D341Med (cell line): Measurements from ENCODE around the gene EZR.

Source experiments
- DNase-seq: peaks from one replicate; pipeline ENCODE4 v3.0.0; 2012; ENCODE audit warnings: low spot score

Gene EZR

DNA sequence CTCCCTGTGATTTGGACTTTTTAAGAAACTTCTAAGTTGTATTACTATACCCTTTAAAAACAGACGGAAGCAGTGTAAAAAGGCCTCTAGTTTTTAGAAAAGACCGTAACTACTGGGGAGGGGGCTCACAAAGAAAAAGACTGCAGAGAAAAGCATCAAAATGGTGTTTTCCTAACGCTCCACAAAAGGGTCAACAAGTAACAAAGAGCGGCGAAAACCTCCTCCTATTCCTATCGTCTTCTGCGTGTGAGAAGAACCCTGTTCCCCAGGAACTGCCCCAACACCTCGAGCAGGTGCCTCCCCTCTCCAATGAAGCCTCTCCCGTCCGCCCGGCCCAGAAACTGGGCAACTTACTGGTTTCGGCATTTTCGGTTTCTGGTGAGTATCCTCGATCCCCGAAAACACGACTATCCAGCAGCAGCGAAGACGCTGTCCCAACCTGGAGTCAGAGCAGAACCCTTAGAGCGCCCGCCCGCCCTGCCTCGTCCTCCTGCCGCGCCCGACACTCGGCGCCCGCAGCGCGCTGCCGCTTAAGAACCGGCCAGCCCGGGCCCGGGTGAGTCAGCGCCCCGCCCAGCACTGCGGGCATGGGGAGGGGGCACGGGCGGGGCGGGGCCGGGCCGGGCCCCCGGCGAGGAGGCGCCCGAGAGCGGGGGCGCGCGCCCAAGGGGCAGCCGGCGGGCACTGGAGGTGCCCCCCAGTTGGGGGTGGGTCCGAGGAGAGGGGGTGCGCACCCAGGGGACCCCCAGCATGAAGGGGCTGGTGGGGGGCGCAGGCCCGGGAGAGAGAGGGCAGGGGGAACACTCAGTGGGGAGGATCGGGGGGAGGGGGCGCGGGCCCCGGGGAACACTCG lies 1.2 kb downstream of the EZR start:
- peak; percentile 94 for DNase-seq

DNA sequence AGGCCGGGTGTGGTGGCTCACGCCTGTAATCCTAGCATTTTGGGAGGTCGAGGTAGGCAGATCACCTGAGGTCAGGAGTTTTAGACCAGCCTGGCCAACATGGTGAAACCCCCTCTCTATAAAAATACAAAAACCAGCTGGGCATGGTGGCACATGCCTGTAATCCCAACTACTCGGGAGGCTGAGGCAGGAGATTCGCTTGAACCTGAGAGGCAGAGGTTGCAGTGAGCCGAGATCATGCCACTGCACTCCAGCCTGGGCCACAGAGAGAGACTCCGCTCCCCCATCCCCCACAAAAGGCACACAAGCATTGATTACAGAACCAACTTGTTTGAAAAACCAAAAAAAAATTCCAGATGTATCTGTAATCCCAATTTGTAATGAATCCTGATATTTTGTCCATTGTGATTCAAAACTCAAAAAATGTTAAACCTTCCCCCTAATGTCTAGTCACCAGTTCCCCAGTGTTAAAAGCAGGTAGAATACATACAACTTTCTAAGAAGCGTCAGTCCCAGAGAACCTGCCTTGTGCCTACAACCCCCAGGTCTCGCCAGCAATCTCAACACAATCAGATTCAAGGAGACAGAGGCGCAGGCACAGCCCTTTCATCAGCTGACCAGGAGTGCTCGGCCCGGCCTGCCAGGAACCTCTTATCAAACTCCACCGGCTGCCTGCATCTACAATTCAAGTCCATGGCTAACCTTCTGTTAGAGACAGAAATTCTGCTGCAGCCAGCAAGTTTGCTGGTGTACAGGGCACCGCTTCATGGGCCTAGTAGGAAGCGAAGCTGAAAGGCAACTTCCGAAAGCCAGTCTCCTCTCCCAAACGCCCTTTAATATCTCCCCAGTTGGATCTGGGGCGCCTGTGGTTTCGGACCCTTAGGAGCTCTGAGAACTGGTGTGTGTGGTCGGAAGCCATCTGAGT lies 2.1 kb downstream of the EZR start:
- DNase-seq: peak; percentile 51

DNA sequence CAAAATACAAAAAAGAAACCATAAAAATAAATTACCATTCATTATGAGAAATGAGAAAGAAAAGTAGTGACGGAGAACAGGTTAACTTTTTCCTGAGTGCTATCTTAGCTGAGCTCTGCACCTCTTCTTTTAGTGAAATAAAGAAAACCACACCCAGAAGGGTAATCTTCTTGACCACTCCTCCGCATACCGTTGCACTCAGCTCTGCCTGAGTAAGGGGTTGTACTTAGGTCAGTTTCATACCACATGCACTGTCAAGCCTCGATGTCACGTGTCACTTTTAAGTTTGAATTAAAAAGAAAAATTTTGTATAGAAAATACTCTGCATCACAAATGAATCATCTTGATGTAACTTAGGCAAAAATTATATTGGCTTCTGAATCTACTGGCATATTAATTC lies 2.8 kb downstream of the EZR start:
- DNase-seq: no peak

DNA sequence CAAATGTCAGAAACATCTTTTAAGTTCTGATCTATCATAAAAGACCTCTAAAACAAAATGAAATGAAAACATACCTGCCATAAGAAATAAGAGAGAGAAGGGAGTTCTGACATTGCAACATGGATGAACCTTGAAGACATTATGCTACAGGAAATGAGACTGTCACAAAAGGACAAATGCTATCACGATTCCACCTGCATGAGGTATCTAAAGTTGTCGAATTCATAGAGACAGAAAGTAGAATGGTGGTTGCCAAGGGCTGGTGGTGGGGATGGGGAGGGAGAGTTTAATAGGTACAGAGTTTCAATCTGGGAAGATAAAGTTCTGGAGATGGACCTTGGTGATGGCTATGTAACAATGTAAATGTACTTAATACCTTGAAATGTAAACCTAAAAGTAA lies 3.3 kb downstream of the EZR start:
- DNase-seq: no peak

DNA sequence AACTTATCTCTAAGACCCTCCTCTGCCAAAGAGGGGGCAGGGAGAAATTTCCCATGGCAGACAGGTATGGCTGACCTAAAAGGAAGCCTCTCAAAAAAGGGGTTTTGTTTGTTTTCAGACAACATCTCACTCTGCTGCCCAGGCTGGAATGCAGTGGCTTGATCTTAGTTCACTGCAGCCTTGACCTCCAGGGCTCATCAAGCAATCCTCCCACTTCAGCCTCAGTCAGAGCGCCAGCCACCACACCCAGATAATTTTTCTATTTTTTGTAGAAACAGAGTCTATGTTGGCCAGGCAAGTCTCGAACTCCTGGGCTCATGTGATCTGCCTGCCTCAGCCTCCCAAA lies 3.8 kb downstream of the EZR start:
- DNase-seq: no peak

DNA sequence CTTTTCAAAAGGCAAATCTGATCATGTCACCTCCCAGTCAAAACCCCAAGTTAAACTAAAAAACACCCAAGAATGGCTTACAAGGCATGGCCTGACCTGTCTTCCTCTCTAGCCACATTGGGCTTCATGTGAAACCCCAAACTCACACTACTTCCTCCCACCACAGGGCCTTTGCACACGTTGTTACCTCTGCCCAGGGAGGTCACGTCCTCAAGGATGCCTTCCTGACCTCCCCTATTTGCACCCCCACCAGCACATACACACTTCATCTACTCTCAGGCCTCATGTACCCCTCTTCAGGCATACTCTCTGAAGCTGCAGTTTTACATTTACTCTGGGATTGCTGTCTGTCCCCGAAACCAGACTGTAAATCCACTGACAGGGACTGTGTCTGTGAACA lies 6.1 kb downstream of the EZR start:
- DNase-seq: no peak

DNA sequence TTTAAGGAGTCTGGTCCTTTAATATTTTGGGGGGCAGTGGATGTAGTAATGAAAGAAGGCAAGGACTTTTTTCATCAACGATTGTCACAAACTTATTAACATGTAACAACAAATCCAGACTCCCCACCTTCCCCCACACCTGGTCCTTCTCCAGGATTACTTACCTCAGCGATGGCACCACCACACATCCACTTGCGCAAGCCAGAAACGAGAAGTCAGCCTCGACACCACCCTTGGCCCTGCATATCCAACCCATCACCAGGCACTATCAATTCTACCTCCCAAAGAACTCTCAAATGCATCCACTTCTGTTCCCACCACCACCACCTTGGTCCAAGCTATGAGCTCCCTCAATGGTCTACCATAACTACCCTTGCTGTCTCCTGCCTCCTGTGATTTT lies 6.6 kb downstream of the EZR start:
- DNase-seq: no peak

DNA sequence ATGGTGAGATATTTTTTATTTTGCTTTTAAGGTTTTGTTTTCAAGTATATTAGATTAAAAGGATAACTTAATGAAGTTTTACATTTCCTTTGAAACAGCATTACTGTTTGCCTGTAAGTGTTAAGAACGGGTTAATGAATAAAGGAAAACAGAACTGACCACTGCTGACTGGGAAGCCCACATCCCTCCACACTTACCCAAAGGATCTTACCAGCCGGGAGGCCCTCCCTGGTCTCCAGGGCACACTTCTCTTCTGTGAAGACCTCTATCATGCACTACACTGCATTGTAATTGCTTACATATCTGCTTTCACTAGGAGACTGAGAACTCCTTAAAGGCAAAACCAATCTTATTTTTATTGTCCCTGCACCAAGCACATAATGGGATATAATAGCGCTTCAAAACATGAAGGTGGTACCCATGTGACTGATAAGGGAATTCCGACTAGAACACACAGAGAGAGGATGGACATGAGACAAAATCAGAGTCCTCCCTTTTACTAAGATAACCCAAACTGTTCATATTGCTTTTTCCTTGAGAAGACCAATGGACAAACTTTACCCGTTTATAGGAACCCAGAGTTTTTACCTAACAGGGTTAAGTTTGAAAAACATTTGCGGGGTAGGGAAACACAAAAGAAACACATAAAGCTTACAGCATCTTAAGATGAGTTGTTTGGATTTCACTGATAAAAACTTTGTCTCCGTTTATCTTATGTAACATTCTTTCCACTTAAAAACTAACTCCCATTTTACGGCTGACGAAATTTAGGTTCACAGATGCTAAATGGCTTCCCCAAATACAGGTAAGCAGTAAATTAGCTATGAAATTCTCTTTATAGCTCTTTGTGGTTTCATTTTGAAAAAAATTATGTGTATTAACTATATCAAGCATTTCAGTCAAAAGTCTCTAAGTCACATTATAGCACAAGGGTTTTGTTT lies 8.7 kb downstream of the EZR start:
- DNase-seq: no peak

DNA sequence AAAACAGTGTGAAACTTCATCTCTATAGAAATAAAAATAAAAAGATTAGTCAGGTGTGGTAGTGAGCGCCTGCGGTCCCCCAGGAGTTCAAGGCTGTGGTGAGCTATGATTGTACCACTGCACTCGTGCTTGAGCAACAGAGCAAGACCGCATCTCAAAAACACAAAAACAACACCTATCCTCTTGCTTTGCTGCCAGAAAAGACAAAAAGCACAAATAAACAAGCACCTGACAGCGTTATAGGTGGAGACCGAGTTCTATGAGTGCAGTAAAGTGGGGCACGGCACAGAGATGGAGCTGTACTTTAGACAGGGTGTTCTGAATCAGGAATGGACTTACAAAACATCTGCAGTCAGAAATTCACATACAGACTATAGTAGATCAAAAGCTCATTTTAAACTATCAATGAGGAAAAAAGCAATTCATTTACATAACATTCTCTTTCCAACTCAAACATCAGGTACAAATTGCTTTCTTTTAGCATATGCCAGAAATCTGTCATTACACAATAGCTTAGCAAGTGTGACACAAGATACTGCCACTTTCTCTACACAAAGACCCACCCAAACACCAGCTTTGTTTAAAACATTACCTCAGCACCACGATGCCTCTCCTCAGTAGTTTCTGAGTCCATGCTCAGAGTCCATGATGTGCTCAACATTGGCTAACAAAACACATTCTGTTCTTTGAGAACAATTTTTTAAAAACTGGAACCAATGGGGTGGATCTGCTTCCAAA lies 10.1 kb downstream of the EZR start:
- no peak for DNase-seq

DNA sequence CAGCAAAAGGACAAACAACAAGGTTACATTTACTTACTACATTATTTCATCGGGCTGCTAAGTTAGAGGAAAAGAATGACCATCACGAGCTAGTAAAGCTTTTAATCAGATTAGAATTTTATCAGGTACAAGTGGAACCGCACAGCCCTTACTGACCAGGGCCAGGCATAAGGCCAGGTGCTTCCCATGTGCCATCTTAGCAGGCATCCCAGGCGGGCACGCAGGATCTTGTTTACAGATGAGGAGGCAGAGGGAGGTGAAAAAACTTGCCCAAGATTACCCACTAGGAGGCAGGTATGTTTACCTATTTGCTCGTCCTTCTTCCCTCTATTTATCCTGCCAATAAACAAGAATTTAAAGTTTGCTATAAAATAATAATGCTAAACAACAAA lies 10.7 kb downstream of the EZR start:
- no peak for DNase-seq

DNA sequence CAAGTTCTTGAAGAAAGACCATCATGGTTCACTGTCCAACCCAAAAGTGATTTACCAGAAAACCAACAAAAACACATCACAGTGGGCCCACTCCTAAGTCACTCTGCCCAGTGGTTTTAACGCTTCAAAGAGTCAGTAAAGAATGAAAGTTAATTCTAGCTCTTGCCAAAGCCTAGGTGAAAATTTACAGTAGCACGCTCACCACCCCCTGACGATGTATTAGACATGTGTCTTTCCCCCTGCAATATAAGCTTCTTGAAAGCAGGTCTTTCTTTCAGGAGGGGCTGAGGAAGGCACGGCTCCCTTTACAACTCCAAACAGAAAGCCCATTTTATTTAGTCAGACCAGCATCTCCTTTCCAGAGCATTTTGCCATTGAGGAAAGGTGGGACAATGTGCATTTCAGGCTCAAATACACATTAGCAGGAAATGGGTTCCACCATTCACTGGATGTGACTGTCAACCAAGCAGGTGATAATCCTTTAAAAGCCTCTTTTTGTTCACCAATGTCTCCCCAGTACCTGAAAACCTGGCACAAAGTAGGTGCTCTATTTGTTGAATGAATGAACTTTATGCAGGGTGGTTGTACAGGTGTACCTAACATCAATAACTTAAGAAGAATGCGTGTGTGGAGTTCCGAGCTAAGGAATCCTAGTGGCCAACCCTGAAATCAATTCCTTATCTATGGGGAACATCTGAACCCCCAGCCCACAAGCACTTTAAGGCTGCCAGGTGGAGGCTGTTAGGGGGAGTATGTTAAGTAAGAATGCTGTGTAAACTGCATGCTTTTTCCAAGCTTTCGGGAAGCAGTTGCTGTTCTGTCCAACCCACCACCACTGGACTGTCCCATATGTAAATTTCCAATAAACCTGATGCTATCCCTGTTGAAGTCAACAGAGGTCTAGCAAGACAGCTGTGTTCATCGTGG lies 11.4 kb downstream of the EZR start:
- DNase-seq: no peak

DNA sequence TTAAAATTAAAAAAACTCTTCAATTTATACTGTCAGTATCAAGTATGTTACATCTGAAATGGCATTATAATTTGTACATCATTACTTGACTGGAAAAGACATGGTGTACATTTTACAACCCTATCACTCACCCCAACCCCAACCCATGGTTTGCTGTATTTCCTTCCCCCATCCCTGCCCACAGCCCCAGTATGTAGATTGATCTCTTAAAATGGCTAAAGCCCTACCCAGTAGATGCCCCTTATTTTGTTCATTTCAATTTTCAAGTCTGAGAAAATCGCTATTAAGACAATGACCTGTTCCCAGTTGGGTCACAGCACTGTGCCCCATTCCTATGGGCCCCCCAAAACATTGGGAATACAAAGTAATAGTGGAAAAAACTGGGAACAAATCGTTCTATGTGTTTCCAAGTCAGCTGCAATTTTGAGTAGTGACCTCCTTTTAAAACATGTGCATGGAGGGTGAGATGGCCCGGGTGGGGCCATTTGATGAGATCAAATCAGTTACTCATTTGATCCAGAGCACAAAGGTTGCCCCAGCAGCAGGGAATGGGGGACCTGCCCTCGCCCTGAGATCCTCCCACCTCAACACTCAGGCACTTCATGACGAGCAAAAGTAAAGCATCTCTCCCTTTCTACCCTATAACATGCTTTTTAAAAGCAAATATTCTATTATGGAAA lies 13.3 kb downstream of the EZR start:
- DNase-seq: no peak

DNA sequence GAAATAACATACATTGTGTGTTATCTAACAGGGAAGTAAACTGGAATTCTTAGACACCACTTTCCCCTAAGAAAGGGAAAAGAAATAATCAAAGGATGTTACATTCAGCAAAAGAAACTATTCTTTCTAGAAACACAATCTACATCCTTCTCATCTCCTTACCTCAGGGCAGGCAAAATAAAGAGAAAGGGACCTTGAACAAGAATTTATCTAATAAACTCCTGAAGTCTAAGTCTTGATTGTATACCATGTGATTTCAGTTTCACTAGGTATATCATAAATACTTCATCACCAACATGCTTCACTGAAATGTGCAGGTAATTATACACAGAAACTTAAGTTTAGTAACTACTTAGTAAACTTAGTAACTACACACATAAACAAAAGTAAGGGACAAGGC lies 15.0 kb downstream of the EZR start:
- no peak for DNase-seq

DNA sequence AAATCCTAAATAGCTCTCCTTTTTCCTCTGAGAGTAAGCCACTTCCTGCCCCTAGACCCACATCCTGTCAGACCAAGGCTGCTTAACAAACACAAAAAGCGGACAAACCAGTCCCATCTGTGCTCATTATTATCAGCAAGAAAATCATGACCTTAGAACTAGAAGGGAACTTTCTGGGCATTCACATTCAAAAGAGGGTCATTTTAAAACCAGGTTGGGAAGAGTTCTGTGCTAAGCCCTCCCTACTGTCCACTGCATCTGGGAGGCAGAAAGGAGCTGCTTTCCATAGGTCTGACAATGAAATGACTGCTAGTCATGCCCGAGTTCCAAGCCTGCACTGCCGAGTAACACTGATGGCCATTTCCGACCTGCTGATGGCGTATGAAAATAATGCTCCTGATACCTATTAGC lies 15.4 kb downstream of the EZR start:
- no peak for DNase-seq

DNA sequence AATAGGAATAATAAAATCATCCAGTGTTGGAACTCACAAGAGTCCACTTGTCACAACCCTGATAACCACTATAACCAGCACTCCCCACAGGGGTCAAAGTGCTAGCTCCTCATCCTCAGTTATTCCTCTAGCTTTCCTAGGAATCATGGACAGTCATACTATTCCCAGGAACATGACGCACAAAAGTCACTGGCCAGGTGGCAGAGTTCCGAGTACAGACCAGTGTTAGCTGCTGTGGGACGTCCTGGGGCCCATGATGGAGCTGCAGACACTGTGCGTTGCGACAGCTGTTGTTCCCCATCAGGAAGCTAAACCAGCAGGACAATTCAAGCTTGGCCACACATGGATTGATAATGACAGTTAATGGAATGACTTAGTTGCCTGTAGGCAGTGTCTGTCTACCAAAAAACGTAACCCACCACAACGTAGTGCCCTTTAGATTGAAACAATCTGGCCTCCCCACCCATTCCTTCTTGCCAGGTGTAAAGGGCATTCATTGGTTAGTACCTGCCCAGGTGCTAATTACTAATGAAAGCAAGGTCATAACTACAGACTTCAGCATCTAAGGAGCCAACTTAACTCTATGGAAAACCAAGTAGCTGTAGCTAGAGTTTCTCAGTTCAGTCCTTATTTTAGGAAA lies 17.4 kb downstream of the EZR start:
- no peak for DNase-seq

DNA sequence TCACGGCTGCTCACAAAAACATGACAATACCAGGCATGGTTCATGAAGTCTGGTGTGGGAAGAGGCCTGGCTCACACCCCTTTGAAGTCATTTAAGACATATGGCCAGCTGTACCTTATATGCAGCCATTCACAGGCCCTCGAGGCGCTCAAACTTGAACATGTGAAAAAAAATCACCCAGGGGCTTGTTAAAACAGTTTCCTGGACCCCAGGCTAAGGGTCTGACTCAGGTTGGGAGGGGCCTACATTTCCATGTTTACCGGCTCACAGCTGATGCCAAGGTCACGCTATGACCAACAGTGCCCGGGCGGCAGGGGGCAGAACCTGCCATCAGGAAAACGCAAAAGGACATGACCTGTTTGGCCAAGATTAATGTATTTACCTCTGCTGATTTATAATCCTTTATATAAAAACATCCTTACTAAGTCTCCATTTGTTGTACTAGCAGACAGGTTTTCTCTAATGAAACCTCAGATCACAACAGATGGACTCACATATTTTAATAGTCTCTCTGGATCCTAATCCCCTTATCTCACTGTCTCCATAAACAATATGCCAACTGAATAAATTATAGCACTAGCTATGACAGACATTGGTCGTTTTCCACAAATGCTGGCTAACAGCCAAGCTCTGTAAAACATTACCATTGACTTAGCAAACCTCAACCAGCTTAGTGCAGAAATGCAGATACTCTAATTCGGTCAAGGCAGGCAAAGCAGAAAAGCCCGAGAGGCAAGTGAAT lies 19.9 kb downstream of the EZR start:
- DNase-seq: peak; percentile 62

DNA sequence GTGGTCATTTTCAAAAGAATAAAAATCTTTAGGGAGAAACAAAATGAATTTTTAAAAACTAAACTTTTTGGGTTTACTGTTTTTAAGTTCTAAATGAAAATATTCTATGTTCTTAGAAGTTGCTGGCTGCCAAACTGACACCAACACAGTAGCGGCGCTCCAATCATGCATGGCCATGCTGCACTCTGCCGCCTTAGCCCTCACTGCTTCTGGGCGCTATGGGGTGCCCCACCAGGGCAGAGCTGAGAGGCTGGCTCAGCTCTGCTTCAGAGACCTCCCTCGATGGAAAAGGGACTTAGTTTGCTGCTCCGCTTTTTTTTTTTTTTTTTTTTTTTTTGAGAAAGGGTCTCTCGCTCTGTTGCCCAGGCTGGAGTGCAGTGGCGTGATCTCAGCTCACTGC lies 20.9 kb downstream of the EZR start:
- no peak for DNase-seq
